Stimulated activated CD4-positive, alpha-beta T cell treated with anti-CD3 and anti-CD28 coated beads, TNF-alpha, amount 100 ng/mL, for 1 hour (primary cell): ENCODE data around the gene ATP6V0B.
A peak's percentile ranks its signal among the peaks of the same experiment; 100 is the strongest.

Source experiments
- DNase-seq, 3 donors: peaks; one replicate each; pipeline ENCODE4 v3.0.0-alpha.2; 2020; ENCODE audit warnings: low read depth in 3 of 3, low spot score in 1 of 3

The ATP6V0B gene

GRCh38 chr1:43946236-43947060, 28.3 kb upstream of the ATP6V0B start, which contains the start of gene IPO13:
Gene IPO13 (plus strand): TSS chr1:43946950. CDS start chr1:43947601, 651 bp downstream.
- DNase-seq = peak; percentile 82 to 90 (median 87)

- no peak for DNase-seq
Observed at GRCh38 chr1:43947061-43947873, 27.5 kb upstream of the ATP6V0B start.

- no peak for DNase-seq
Observed at GRCh38 chr1:43947874-43948437, 26.8 kb upstream of the ATP6V0B start.

- no peak for DNase-seq
Observed at GRCh38 chr1:43949678-43950077, 25.1 kb upstream of the ATP6V0B start.

- DNase-seq = no peak
Observed at GRCh38 chr1:43951021-43951985, 23.5 kb upstream of the ATP6V0B start.

- no peak for DNase-seq
Observed at GRCh38 chr1:43952731-43953346, 21.9 kb upstream of the ATP6V0B start.

- no peak for DNase-seq
Observed at GRCh38 chr1:43953361-43953760, 21.4 kb upstream of the ATP6V0B start.

- DNase-seq = no peak
Observed at GRCh38 chr1:43954036-43954435, 20.7 kb upstream of the ATP6V0B start.

- no peak for DNase-seq
Observed at GRCh38 chr1:43956234-43956633, 18.5 kb upstream of the ATP6V0B start.

GRCh38 chr1:43957407-43958040, 17.2 kb upstream of the ATP6V0B start:
- DNase-seq = no peak

- no peak for DNase-seq
Observed at GRCh38 chr1:43958351-43959255, 16.2 kb upstream of the ATP6V0B start.

- DNase-seq = no peak
Observed at GRCh38 chr1:43960798-43961197, 14.0 kb upstream of the ATP6V0B start.

- no peak for DNase-seq
Observed at GRCh38 chr1:43961692-43962091, 13.1 kb upstream of the ATP6V0B start.

GRCh38 chr1:43962324-43962723, 12.4 kb upstream of the ATP6V0B start:
- no peak for DNase-seq

- DNase-seq = no peak
Observed at GRCh38 chr1:43963006-43963405, 11.8 kb upstream of the ATP6V0B start.

GRCh38 chr1:43963890-43964289, 10.9 kb upstream of the ATP6V0B start:
- DNase-seq = no peak

- no peak for DNase-seq
Observed at GRCh38 chr1:43965316-43965715, 9.4 kb upstream of the ATP6V0B start.

- DNase-seq = no peak
Observed at GRCh38 chr1:43968348-43968948, 6.3 kb upstream of the ATP6V0B start.
